GM12865 (cell line): ENCODE measurements around the gene S100A6.

Source experiments
- DNase-seq: peaks from one replicate; pipeline ENCODE4 v3.0.0; 2010; ENCODE audit warnings: low read depth
- H3K4me3 ChIP-seq: 2 replicates; pipeline ENCODE4 v1.5.1; 2011; ENCODE audit warnings: mild to moderate bottlenecking, low read depth, low read length, control low read depth
- CTCF ChIP-seq: IDR thresholded peaks from 2 replicates; pipeline ENCODE4 v1.5.1; 2011; ENCODE audit warnings: low read length, control low read depth, low read depth, inconsistent platforms; ENCODE audit not compliant: insufficient read depth; ENCODE audit errors: missing control alignments

Gene S100A6

GRCh38 chr1:153532769-153533599 lies 2.8 kb downstream of the S100A6 start:
- no peak overlapping the region for H3K4me3 ChIP-seq
- TF ChIP-seq CTCF, result peak; percentile 64
- peak; percentile 56 for DNase-seq

- TF ChIP-seq CTCF, result no peak
- H3K4me3 ChIP-seq, result no peak overlapping the region
- DNase-seq, result no peak
Measured at GRCh38 chr1:153532181-153532580, 3.6 kb downstream of the S100A6 start.

- TF ChIP-seq CTCF, result no peak
- no peak for DNase-seq
- H3K4me3 ChIP-seq, result no peak overlapping the region
Measured at GRCh38 chr1:153531638-153532037, 4.2 kb downstream of the S100A6 start.

GRCh38 chr1:153527683-153528040 lies 8.1 kb downstream of the S100A6 start:
- DNase-seq, result no peak
- no peak overlapping the region for H3K4me3 ChIP-seq
- TF ChIP-seq CTCF, result no peak

- TF ChIP-seq CTCF, result no peak
- no peak for DNase-seq
- no peak overlapping the region for H3K4me3 ChIP-seq
Measured at GRCh38 chr1:153527023-153527682, 8.6 kb downstream of the S100A6 start.

- TF ChIP-seq CTCF, result no peak
- no peak for DNase-seq
- H3K4me3 ChIP-seq, result no peak overlapping the region
Measured at GRCh38 chr1:153526132-153526543, 9.7 kb downstream of the S100A6 start.
